GM21576 (cell line): Measurements from ENCODE around the gene ESRP2.

ENCODE experiments used
- ATAC-seq: cut with Tn5 transposase; IDR thresholded peaks from one replicate; pipeline ENCODE4 v1.9.1; 2021; ENCODE audit warnings: mild to moderate bottlenecking, moderate library complexity; ENCODE audit not compliant: unreplicated experiment

ESRP2 gene

DNA sequence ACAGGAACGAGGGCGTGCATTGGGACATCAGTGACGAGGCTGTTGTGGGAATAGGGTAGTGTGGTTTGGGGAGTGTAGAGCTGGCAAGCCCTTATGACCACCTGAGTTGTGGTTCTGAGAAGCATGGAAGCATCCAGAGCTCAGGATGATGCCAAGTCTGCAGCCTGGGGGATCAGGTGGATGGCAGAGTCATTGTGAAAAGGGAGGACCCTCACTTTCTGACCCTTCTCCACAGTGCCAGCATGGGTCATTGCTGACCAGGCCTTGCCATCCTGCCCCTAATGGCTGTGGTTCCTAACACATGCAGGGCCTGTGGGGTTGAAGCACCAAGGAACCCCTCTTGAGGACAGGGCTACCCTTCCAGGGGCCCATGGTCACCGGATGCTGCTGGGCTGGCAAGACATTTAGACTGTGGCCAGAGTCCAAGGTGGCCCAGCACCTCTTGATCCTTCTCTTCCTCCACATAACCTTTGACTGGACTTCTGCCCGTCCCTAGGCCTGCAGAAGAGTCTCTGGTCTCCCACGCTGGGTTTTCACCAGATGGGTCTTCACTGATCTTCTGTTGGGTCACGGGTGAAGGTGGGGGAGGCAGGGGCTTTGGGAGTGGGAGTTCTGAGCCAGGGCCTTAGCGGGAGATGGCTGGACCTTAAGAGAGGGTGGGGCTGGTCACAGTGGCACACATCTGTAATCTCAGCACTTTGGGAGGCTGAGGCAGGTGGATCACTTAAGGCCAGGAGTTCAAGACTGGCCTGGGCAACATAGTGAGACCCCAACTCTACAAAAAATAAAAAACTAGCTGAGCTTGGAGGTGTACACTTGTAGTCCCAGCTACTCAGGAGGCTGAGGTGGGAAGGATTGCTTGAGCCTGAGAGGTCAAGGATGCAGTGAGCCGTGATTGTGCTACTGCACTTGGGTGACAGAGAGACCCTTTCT lies 7.3 kb upstream of the ESRP2 start:
- no peak for ATAC-seq

DNA sequence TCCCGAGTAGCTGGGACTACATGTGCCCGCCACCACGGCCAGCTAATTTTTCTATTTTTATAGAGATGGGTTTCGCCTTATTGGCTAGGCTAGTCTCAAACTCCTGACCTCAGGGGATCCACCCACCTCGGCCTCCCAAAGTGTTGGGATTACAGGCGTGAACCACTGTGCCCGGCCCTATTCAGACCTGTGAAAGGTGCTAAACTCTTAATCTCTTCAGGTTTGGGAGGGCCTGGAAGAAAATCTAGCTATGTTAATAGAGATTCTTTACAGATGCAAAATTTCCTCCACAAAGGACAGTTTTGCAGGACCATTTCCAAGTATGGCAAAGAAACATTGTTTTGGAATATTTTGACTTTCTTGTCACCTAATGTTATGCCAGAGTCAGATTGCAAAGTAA lies 6.2 kb upstream of the ESRP2 start:
- ATAC-seq = no peak

DNA sequence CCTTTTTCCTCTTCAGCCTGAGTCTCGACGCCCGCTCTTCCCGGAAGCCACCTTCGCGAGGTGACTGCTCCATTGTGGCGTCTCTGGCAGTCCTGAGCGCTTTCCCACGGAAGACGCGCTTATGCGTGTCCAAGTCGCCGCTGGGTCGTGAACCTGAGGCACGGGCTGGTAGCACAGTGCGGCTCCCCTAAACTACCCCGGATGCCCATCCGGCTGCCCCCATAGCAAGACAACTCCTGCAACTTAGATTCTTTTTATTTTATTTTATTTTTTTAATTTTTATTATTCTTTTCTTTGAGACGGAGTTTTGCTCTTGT lies 2.1 kb upstream of the ESRP2 start:
- no peak for ATAC-seq

DNA sequence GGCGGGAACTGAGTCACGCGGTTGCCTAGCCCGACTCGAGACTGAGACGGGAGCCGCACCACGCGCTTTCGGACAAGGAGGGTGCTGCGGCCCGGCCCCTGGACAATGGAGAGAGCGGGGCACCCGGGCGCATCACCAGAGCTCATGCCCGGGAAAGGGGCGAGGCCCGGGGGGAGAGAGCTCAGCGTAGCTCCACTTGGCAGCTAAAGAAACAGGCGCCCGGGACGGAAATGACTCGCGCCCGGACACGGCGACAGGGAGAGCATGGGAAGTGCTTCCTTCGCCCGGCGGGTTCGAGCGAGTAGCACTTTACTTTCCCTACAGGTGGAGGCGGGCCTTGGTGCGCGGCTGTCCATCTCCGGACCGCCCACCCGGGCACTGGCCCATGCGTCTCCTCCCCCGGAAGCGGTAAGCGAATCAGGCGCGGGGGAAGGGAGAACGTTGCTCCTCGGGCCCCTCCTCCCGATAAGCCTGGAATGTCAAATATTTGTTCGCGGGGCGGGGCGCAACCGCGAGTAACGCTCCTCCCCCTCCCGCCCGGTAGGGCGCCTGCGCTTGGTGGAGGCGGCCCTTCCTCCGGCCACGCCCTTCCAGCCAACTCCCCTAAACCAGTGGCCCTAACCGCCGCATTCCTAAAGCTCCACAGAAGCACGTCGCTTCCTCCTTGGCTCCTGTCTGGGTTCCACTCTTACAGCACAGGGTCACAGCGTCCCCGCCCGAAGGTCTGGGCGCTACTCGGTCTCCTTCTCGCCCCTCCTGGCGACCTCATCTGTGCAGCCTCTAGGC lies 1.5 kb upstream of the ESRP2 start:
- peak; percentile 82 for ATAC-seq

DNA sequence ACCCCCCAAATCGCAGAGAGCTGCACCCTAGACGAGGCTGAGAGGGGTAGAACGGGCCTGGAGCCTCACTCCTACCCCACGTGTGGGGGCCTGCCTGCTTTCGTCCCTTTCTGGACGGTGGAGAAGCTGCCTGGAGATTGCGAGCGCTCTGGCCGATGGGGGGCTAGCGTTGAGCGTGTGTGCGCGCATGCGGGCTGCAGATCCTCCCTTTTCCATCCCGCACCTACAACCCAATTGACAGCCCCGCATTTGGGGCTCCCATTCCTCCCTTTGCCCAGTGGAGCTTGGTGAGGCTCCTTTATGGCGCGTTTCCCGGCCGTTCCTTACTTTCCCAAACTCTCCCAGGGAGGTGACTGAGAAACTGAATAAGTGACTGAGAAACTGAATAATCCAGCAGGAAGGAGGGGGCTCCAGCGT lies 907 bp upstream of the ESRP2 start:
- no peak for ATAC-seq

DNA sequence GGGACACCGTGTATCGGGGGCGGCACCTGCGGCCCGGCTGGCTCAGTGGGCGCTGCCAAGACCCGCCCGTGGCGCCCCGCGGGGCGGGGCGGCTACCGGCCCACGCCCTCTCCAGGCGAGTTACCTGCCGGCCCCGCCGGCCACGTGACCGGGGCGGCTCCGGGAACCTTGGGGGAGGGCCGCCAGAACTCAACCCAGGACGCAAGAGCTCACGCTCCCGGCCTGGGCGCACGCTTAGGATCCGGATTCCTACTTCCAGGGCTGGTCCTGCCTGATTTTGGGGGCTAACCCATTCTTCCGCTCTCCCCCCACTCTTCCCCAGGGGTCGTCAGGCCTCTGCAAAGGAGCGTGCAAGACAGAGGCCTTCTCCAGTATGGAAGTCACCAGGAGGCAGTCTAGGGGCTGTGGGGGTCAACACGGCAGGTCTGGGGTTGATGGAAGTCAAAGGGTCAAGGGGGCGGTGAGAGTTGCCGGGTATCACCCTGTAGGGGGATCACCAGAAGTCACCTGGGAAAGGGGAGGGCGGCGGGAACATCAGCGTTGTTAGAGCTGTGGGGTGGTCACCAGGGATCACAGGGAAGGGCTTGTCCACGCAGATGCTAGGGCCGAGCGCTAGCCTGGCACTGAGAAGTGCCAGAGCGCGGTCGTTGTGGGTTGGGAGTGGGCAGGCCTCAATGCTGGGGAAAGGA lies 354 bp upstream of the ESRP2 start:
- no peak for ATAC-seq

DNA sequence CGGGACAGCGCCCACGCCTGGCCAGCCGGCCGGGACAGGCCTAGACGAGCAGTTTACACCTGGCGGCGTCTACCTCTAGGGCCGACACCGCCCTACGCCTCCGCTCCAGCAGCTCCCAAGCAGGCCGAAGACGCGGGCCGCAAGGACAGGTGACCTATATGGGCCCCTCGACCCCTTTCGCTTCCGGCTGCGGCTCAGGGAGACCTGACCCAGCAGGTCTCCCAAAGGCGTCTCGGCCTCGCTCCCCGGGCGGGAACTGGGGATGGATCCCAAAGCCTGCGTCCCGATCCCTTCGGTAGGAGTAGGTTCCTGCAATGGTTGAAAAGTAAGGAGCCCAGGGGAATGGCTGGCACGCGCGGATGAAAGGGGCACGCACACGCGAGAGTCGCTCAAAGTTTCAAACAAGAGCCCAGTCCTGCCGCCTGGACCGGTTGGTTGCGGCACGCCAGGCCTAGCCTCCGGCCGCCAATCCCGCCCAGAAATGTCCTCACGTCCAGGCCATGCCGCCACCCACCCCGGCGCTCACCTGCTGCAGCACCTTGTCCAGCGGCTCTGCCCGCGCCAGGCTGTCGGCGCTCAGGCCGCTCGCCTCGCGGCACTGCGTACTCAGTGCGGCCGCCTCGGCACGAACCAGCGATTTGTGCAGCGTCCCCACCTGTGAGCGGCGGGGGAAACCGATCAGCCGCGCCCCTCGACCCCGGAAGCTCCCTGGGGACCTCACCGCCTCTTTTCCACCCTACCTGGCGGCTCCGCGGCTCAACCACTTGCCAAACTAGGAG lies 630 bp downstream of the ESRP2 start:
- ATAC-seq = no peak

DNA sequence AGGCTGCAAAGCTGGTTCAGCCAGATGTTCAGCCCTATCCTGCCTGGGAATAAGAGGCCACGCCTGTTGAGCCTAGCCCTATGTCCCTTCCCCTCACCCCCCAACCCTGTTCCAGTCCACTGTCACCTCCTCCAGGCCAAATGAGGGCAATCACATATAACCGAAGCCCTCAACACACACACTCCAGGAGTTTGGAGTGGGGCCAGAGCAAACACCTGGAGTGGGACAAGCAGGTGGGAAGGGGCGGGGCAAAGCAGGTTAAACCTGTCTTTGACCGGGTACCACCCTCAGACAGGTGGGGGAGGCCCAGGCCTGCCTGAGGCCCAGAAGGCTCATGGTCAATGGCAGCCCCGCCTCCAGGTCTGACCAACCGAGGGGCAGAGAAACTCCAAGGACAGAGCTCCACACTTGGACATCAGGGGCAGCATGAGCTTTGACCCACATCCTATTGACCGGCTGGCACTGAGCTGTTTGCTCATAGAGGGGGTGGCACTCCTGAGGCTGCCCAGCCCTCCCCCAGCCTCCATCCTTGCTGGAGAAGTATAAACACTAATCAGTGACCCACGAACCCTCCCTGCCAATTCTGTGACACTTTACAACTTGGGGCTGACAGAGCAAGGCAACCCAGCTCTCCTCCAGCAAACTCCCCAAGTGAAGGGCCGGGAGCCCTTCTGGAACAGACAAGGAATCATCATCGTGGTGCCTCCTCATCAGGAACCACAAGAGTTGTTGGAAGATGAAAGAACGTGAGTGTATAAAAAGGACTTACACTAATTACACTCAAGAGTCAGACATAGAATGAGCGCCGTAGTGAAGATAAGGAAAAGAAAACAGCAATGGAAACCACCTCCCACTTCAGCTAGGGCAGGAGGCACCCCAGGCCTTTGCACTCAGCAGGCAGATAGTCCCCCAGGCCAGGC lies 1.5 kb downstream of the ESRP2 start:
- no peak for ATAC-seq

DNA sequence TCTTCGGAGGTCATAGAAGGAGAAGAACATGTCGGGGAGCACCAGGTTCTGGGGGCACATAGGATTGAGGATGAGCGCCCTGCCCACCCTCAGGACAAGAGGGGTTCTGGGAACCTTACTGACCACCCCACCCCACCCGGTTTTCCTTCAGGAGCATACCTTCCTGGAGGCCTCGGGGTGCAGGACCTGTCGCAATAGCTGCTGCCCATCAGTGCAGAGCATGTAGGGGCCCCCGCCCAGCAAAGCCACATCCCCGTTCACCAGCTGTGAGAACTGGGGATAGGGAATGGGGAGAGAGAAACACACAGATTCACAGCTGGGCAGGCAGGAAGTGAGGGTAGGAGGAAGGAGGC lies 2.1 kb downstream of the ESRP2 start:
- ATAC-seq = no peak

DNA sequence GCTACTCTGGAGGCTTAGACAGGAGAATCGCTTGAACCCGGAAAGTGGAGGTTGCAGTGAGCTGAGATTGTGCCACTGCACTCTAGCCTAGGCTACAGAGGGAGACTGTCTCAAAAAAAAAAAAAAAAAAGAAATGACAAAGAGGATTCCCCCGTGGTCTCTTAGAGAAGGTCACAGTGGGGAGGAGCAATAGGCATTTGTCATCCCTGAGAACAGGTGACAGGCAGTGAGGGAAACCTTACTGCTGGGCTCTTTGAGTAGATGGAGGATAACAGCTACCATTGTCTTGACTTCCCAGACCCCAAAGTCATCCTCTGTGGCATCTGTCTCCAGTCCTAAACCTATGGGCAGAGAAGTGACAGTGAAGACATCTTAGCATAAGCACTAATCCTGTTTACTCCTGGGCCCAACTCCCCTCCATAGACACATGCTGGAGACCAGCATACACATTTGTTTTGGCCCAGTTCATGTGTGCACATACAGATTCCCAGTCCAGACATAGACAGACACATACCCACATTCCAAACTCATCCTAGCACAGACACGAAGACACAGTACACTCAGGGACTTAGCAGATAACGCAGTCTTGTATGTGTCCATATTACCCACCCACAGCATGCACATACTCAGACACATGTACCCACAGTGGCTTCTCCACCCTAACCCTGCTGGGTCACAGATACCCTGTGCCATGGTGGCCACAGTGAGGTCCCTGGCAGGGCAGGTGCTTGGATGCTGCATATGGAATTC lies 2.7 kb downstream of the ESRP2 start:
- no peak for ATAC-seq

DNA sequence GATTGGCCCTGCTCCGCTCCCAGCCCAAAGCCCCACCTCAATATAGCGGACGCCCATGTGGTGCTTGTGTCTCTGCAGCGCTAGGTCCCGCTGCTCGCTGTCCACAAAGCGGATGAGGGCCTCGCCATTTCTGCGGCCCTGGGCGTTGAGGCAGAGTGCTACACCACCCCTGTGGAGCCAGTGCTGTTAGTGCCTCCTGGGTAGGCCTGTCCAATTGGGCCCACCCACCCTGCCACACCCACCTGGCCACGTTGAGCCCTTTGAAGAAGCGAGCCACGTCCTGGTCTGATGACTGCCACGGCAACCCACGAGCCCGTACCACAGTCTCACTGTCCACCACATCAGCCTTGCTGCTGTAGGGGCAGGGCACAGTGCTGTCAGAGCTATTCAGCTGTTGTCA lies 3.6 kb downstream of the ESRP2 start:
- ATAC-seq = no peak

DNA sequence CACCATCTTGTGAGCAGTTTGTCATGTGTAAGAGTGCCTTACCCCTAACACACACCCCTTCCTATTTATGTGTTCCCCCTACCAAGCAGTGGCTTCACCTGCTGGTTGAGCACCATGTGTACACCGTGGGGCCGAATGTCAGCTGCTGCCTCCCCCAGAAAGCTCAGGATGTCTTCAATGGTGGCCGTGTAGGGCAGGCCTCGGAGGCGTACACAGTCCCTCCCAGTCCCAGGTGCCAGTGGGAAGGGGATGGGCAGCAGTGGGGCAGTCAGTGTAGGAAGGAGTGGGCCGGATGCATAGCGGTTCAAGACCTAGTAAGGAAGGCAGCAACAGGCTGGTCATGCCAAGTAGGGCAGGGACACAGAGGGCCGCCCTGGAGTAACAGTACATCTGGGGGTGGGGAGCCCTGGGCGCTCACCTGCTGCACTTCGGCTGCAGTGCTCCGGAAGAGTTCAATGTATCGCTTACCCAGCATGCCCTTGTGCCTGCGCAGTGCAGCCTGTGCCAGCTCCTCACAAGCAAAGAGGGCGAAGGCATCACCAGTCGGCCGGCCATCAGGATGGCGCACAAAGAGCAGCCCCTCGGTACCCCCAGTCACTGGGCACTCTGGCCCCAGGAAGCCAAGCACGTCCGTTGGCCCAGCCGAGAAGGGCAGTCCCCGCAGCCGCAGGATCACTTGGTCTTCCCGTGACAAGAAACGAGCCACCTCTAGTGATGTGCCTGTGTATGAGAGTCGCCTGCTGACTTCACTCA lies 4.4 kb downstream of the ESRP2 start:
- no peak for ATAC-seq

DNA sequence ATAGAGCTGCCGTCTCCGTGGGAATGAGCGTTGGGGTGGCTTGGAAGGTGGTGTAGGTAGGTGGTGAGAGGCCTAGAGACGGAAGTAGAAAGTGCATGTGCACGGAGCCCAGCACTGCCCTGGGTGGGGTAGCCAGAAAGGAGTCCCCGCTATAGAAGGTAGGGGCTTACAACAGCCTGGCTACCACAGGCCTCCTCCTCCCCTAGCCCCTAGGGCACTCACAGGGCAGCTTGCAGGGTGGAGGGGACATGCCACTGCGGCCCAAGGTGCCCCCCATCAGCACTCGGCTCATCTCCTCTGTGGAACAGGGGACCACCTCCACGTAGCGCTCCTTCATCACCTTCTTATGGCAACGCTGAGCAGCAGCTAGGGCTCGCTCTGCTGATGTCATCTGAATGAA lies 5.0 kb downstream of the ESRP2 start:
- ATAC-seq = no peak

DNA sequence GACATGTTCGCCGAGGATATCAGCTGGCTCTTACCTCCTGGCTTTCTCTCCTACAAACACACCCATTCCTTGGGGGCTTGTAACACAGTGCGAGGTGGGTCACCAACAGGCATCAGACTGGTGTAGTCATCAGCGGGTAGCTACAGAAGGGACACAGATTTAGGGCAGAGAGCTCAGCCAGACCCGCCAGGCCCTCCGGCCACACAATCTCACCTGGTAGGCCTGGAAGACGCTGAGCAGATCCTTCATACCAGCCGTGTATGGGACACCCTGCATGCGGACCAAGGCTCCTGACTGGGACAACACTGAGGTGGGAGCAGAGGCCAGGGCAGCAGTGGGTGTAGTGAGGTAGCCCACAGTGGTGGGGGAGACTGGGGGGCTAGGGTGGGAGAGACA lies 5.8 kb downstream of the ESRP2 start:
- ATAC-seq = no peak

DNA sequence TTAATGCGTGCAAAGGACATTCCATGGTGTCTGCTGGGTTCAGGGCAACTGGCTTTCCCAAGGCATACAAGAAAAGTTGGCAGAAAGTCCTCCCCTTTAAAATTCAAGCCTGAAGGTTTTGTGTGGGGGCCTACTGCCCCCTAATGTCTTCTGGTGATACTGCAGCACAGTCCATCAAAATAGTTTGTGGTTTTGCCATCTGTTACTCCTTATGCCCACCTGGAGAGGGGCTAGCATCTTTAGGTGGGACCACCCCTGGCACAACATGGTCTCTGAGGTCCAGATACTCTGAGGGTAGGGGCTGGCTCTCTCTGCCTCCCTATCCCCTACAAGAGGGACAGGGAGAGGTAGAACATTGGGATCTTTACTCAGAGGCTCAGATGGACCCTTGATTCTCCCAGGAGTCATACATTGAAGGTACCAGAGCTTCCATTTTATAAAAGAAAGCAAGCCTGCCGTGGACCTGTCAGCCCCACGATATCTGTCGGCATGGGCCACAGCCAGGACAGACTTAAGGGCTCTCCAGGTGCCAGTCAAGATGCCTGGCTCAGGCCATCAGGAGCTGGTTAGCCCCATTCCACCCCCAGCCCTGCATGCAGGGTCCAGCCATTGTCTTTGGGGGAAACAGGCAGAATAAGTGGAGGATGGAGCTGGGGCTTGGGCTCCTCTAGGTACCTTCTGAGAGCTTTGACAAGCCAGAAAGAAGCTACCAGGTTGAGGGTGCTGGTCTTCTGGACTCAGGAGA lies 6.3 kb downstream of the ESRP2 start:
- no peak for ATAC-seq

DNA sequence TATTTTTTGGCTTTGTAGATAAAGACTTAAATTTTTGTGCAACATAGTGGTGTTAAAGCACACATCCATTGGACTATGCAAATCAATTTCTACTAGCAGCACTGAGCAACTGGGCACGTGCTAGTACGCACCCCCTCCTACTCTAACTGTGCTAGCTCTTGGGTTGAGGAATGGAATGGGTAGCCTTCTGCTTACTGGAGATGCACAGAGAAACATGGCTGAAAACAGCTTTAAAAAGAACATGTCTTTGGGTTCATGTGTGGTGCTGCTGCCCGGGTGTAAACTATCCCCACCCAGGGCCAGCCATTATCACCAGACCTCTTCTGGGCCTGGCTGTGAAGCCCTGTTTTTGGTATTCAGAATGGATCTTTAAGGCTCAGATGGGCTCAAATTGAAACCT lies 7.3 kb downstream of the ESRP2 start:
- no peak for ATAC-seq

DNA sequence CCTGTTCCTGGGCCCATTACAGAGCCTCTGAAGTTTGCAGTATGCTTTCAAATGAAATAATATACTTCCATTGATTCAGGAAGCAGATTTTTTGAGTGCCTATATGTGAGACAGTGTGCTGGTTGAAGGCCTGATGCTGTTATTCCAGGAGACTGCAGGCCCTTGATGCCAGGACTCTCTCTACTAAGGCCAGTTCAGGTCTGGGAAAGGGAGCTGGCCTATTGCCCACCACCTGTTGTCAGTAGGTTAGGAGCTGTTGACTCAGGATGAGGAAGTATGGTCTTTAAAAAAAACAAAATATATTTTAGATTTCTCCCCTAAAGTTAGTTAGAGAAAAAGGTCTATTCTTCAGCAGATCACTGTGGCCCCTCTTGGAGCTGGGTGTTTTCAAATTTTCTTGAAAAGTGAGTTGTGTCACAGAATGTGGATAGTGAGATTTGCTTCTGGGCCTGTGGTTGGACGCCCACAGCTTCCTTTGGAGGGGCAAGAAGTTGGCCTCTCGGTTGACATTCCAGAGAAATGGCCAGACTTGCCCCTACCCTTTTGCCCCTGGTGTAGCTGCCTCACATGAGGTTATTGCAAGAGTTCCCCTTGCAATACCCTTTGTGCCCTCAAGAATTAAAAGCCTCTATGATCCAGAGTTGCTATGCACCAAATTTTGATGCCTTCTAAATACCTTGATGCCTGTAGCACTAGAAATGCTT lies 7.9 kb downstream of the ESRP2 start:
- ATAC-seq = no peak
